CD4-positive, alpha-beta T cell treated with Interferon gamma for 1 hour (primary cell): Measurements from ENCODE around the gene RDH8.

Experiments used
- DNase-seq: peaks from one replicate; pipeline ENCODE4 v3.0.0-alpha.2; 2020

Gene RDH8, protein sequence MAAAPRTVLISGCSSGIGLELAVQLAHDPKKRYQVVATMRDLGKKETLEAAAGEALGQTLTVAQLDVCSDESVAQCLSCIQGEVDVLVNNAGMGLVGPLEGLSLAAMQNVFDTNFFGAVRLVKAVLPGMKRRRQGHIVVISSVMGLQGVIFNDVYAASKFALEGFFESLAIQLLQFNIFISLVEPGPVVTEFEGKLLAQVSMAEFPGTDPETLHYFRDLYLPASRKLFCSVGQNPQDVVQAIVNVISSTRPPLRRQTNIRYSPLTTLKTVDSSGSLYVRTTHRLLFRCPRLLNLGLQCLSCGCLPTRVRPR

DNA sequence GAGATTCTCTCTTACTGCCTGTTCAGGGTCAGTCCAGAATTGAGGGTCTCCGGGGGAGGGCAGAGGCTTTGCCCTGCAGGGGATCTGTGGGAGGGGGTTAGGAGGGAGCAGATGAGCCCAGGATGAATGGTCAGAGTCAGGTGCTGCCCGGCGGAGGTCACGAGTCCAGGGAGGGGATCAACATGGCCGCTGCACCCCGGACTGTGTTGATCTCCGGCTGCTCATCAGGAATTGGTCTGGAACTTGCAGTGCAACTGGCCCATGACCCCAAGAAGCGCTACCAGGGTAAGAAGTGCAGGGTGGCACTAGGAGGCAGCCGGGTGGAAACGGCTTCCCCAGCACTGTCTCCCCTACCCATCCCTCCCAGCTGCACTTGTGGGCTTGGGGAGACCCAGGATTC, at the start of gene RDH8:
Gene RDH8, plus strand, starts transcription at position 168 of the 400 bp plus-strand sequence. Its CDS starts 15 bp downstream, at position 183.
- DNase-seq, result no peak

DNA sequence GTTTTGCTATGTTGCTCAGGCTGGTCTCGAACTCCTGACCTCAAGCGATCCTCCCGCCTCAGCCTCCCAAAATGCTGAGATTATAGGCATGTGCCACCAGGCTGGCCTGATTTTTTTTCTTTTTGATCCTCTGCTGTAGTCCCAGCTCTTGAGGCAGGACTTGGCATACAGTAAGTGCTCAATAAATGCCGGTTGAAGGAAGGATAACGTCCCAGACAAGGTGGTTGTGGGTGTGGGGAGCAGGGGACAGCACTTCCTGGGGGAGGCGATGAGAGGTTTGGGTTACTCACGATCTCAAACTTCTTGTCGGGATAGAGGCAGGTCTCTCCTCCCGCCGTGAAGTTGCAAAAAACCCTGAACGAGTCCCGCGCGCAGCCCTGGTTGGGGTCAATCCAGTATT, 47.3 kb upstream of the RDH8 start:
- DNase-seq, result no peak

- DNase-seq, result no peak
These were observed 46.8 kb upstream of the RDH8 start for GRCh38 chr19:9966448-9966847.

- no peak for DNase-seq
These were observed 46.0 kb upstream of the RDH8 start for GRCh38 chr19:9967326-9967725.

DNA sequence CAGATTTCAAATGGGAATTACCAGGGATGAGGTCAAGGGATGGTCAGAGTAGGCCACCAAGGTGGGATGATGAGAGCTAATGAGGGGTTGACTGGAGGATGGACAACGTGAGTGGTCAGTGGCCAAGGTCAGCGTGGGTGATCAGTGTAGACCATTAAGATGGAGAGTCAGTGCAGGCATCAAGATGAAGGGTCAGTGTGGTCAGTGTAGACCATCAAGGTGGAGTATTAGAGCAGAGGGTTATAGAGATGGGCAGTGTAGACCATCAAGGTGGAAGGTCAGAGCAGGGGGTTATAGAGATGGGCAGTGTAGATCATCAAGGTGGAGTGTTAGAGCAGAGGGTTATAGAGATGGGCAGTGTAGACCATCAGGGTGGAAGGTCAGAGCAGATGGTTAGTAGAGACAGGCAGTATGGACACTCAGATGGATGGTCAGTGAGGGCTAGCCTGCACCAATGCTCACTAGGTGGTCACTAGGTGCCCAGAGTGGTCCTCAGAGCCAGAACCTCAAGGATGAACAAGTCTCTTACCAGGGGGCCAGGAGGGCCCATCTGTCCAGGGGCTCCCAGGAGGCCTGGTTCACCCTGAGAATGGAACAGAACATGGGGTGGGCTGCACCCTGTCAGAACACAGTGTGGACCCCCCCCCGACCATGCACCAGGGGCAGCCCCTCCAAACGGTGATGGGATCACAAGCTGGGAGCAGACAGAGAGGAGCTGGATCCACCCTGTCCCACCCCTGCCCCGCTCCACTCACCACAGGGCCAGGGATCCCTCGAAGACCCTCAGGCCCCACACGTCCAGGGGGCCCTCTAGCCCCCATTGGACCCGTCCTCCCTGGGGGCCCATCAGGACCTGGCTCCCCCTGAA, 44.2 kb upstream of the RDH8 start:
- no peak for DNase-seq

DNA sequence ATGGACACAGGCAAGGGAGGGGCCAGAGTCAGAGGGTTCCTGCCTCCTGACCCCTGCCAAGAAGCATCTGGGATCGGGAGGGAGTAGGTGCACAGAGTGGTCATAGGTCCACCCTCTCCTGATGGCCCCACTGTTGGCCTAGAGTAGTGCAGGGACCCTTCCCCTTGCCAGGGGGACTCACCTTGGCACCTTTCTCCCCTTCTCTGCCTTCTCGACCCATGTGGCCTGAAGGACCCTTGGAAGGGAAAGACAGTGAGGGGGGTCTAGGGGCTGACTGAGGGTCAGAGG, 43.7 kb upstream of the RDH8 start:
- DNase-seq, result no peak

- no peak for DNase-seq
These were observed 42.8 kb upstream of the RDH8 start for GRCh38 chr19:9970481-9970880.

DNA sequence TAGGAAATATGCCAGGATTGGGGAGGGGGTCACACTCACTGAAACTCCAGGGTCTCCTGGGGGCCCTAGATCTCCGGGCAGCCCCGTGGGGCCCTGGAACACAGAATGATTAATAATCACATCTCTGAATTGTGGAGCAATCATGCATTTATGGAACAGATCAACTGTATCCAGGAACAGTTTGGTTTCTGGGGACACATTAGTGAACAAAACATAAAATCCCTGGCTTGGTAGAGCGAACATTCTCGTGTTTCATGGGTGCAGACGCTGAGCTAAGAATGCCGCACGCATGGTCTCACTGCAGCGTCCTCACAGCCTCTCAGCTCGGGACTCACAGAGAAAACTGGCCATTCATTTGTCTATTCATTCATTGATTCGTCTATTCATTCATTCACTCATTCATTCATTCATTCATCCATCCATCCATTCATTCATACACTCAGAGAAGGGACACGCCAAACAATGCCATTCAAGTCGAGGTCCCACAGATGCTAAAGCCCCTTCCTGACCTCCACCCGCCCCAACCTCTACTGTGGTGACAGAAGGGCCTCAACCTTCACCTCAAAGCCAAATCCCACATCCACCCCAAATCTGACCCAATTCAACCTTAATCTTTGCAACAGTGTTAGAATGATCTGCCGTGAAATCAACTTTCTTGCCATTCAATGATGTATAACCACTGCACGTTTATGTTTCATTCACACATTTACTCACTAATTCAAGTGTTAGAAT, 42.0 kb upstream of the RDH8 start:
- no peak for DNase-seq

- no peak for DNase-seq
These were observed 41.2 kb upstream of the RDH8 start for GRCh38 chr19:9972103-9972502.

DNA sequence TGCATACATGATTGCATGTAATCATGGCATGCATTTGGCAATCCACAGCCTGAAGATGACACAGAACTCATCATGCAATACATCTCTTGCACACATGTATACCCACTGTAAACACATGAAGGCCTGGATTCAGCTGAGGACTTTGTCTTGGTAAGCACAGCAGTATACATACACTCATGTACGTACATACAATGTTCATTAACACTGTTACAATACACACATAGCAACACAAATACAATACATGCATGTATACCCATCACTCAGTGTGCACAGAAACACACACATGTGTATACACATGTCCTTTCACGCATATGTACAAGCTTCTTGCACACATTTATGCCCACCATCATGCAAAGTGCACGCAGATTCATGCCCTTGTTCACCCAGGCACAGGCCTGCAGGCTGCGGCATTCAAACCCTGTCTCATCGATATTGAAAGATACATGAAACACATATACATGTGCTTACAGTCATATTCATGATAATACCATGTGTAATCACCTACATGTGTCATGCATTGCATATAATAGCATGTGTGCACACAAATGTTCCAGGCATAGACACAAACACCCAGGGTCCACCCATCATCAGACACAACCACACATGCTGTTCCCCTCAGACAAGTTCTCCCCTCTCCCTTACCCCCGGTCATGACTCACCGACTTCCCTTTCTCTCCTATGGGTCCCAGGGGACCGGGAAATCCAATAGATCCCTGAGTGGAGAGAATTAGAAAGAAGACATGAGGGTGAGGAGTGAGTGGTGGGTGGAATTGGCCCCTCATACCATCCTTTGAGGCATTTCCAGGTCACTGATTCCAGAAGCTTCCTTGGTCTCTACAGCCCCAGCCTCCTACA, 31.6 kb upstream of the RDH8 start:
- no peak for DNase-seq

- no peak for DNase-seq
These were observed 26.4 kb upstream of the RDH8 start for GRCh38 chr19:9986787-9987281.

DNA sequence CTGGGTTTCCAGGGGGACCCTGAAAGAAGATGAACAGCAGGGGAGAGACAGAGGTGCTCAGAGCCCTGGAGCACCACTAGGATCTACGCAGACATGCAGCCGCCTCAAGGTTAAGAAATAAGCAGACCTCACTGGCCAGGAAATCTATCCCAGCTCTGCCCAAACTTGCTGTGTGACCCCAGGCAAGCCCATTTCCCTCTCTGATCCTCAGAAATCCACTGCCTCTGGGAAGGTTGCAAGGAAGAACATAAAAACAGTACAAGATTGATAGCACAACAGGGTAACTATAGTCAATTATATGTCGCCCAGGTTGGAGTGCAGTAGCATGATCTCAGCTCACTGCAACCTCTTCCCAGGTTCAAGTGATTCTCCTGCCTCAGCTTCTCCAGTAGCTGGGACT, 23.8 kb upstream of the RDH8 start:
- DNase-seq, result no peak

- no peak for DNase-seq
These were observed 21.7 kb upstream of the RDH8 start for GRCh38 chr19:9991425-9992191.

- DNase-seq, result no peak
These were observed 18.2 kb upstream of the RDH8 start for GRCh38 chr19:9995084-9995483.

DNA sequence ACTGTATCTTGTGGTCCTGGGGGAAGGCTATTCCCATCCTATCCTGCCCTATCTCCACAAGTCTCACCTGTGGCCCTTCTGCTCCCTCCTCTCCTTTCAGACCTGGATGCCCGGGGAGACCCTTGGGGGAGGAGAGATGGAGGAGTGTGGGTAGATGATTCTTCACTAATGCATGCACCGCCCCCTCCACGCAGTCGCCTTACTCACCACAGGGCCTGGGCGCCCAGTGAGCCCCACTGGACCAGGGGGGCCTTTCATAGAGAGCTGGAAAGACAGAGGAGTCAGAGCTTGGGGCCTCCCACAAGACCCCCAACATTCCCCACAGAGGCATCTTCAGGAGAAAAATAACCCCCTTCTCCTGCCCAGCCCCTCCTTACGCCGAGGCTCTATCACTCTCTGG, 17.3 kb upstream of the RDH8 start:
- no peak for DNase-seq

- no peak for DNase-seq
These were observed 16.7 kb upstream of the RDH8 start for GRCh38 chr19:9996541-9996940.

GRCh38 chr19:10000171-10000826, 13.0 kb upstream of the RDH8 start:
- peak; percentile 43 for DNase-seq

GRCh38 chr19:10001899-10002298, 11.4 kb upstream of the RDH8 start:
- DNase-seq, result no peak

- DNase-seq, result no peak
These were observed 10.0 kb upstream of the RDH8 start for GRCh38 chr19:10003271-10003670.

- no peak for DNase-seq
These were observed 8.7 kb upstream of the RDH8 start for GRCh38 chr19:10004617-10005016.

- no peak for DNase-seq
These were observed 7.5 kb upstream of the RDH8 start for GRCh38 chr19:10005632-10006334.
